Osteocyte (in vitro differentiated cells): ENCODE results near the gene RABIF. TPM values are rescaled to one million over a fixed set of nuclear protein-coding genes. Genes with fewer than 3 reads are reported as not detected.
"Not testable (repeated sequence)": the region's sequence is repeated elsewhere in the genome, so short reads cannot be mapped to it uniquely, and the experiment has no call there.

Experiments used
- DNase-seq: peaks from one replicate; pipeline ENCODE4 v3.0.0; 2021; ENCODE audit warnings: mixed read lengths; ENCODE audit not compliant: unreplicated experiment; ENCODE audit errors: extremely low spot score
- H3K27ac Mint-ChIP-seq: one replicate; pipeline ENCODE4 v1.8.0; 2021; ENCODE audit warnings: mild to moderate bottlenecking, mixed read lengths; ENCODE audit not compliant: unreplicated experiment
- H3K27me3 Mint-ChIP-seq: one replicate; pipeline ENCODE4 v1.8.0; 2021; ENCODE audit warnings: mixed read lengths; ENCODE audit not compliant: unreplicated experiment
- H3K36me3 Mint-ChIP-seq: one replicate; pipeline ENCODE4 v1.8.0; 2021; ENCODE audit warnings: mixed read lengths; ENCODE audit not compliant: unreplicated experiment
- H3K4me1 Mint-ChIP-seq: one replicate; pipeline ENCODE4 v1.8.0; 2021; ENCODE audit warnings: mixed read lengths; ENCODE audit not compliant: unreplicated experiment
- H3K4me3 Mint-ChIP-seq: one replicate; pipeline ENCODE4 v1.8.0; 2021; ENCODE audit warnings: mild to moderate bottlenecking, moderate library complexity, mixed read lengths; ENCODE audit not compliant: unreplicated experiment
- H3K9me3 Mint-ChIP-seq: one replicate; pipeline ENCODE4 v1.8.0; 2021; ENCODE audit warnings: mixed read lengths; ENCODE audit not compliant: unreplicated experiment
- total RNA-seq: library from RNA; stranded (reverse); gene quantifications from 2 replicates; pipeline ENCODE4 v1.2.1, GENCODE V29; 2021
- TF ChIP-seq, protein P1 (sequence below): fragments of 200-600 bp; sonication (generic); IDR thresholded peaks from 2 replicates; pipeline ENCODE4 v1.5.0; 2021; ENCODE audit warnings: antibody characterized with exemption, mild to moderate bottlenecking, moderate library complexity

RABIF gene
- total RNA-seq, 1 donor from 2014 or later: 13.9 TPM

DNA sequence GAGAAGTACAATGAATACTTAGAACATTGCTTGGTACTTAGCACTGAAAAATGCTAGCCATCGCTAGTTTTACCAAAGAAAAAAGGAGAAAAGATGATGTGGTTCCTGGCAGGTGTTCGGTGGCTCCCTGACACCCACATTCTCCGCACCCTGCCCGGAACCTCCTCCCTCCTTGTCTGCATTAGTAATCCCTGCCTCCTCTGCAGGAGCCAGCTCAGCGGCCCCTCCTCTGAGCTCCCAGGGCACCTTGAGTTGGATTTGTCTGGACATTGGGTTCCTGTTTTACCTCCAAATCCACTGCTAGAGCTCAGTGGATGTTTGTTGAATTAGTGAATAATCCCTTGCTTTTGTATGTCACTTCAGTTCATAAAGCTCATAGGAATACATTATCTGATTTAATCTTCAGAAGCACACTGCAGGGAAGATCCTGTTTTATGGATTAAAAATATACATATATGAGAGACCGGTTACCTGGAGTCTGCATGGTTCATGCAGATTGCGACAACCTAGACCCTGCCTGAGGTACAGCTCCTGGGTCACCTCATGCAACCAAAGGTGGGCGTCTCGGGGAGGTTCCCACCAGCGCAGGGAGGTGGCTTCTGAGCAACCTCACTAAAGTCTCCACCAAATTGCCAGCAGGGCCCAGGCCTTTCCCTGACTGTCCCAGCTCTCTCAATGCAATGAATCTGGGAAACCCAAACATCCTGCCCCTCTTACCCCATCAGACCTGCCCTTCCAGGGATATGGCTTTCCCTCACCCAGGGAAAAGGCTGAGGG lies 54.0 kb downstream of the RABIF start:
- no peaks in the 10 kb centered on the region for H3K9me3 Mint-ChIP-seq
- no peak for DNase-seq
- no peak overlapping the region for H3K4me3 Mint-ChIP-seq
- TF ChIP-seq, protein P1, sequence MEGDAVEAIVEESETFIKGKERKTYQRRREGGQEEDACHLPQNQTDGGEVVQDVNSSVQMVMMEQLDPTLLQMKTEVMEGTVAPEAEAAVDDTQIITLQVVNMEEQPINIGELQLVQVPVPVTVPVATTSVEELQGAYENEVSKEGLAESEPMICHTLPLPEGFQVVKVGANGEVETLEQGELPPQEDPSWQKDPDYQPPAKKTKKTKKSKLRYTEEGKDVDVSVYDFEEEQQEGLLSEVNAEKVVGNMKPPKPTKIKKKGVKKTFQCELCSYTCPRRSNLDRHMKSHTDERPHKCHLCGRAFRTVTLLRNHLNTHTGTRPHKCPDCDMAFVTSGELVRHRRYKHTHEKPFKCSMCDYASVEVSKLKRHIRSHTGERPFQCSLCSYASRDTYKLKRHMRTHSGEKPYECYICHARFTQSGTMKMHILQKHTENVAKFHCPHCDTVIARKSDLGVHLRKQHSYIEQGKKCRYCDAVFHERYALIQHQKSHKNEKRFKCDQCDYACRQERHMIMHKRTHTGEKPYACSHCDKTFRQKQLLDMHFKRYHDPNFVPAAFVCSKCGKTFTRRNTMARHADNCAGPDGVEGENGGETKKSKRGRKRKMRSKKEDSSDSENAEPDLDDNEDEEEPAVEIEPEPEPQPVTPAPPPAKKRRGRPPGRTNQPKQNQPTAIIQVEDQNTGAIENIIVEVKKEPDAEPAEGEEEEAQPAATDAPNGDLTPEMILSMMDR: no peak
- H3K27ac Mint-ChIP-seq: no peak overlapping the region
- H3K36me3 Mint-ChIP-seq: no peaks in the 10 kb centered on the region
- peaks cover 40% of the 10 kb centered on the region for H3K27me3 Mint-ChIP-seq
- no peaks in the 10 kb centered on the region for H3K4me1 Mint-ChIP-seq

DNA sequence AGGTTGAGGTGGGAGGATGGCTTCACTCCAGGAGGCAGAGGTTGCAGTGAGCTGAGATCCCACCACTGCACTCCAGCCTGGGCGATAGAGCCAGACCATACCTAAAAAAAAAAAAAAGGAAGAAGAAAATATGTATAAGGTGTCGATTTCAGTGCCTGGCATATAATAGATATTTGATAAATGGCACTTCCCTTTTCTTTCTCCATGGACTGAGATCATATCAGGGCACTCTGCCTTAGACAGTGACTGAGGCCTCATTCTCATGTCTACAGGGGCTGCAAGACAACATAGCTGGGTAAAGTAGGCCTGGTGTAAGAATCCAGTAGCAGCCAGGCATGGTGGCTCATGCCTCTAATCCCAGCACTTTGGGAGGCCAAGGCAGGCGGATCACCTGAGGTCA lies 57.0 kb downstream of the RABIF start:
- TF ChIP-seq, protein P1: no peak
- H3K36me3 Mint-ChIP-seq: no peaks in the 10 kb centered on the region
- no peak overlapping the region for H3K27ac Mint-ChIP-seq
- H3K9me3 Mint-ChIP-seq: no peaks in the 10 kb centered on the region
- H3K4me1 Mint-ChIP-seq: no peaks in the 10 kb centered on the region
- no peak overlapping the region for H3K4me3 Mint-ChIP-seq
- no peak for DNase-seq
- peaks cover 38% of the 10 kb centered on the region for H3K27me3 Mint-ChIP-seq

DNA sequence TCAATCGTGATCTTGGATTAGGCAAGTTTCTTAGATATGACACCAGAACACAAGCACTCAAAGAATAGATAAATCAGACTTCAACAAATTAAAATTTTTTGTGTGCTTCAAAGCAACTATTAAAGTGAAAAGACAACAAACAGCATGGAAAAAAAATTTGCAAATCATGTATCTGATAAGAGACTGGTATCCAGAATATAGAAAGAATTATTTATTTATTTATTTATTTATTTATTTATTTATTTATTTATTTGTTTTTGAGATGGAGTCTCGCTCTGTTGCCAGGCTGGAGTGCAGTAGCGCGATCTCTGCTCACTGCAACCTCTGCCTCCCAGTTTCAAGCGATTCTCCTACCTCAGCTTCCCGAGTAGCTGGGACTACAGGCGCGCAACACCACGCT lies 59.7 kb downstream of the RABIF start:
- not testable (repeated sequence) for H3K4me3 Mint-ChIP-seq, H3K9me3 Mint-ChIP-seq, DNase-seq, H3K4me1 Mint-ChIP-seq, H3K27ac Mint-ChIP-seq, H3K36me3 Mint-ChIP-seq
- peaks cover 39% of the 10 kb centered on the region for H3K27me3 Mint-ChIP-seq

Other genes with a start within 250 kb of the RABIF start
- gene SYT2, start 178.7 kb downstream of the RABIF start, total RNA-seq: not detected in 2 replicates
- gene KDM5B, start 80.7 kb downstream of the RABIF start, total RNA-seq: 152 and 157 TPM in 2 replicates
- 3.8 and 5.2 TPM in 2 replicates for gene PCAT6, start 78.2 kb downstream of the RABIF start, total RNA-seq
- gene KLHL12, start 38.1 kb upstream of the RABIF start, total RNA-seq: 24.2 and 26.2 TPM in 2 replicates
- 72.3 and 77.0 TPM in 2 replicates for gene ADIPOR1, start 69.2 kb upstream of the RABIF start, total RNA-seq
- gene CYB5R1, start 78.1 kb upstream of the RABIF start, total RNA-seq: 50.3 and 55.6 TPM in 2 replicates
- gene TMEM183A, start 118.2 kb upstream of the RABIF start, total RNA-seq: 59.6 and 65.9 TPM in 2 replicates
- 0.63 and 1.4 TPM in 2 replicates for gene PPFIA4, start 137.3 kb upstream of the RABIF start, total RNA-seq
- gene MYOG, start 196.9 kb upstream of the RABIF start, total RNA-seq: not detected in 2 replicates
- 0.21 and 0.26 TPM in 2 replicates for gene ADORA1, start 238.6 kb upstream of the RABIF start, total RNA-seq